ENCODE results near the gene AVP.
"Not testable (repeated sequence)": the region's sequence is repeated elsewhere in the genome, so short reads cannot be mapped to it uniquely, and the experiment has no call there.

The AVP gene

GRCh38 chr20:3082955-3083952, 1.3 kb downstream of the AVP start:
- FAIRE-seq = no peak

- no peak for FAIRE-seq
Measured at GRCh38 chr20:3082306-3082951, 2.1 kb downstream of the AVP start.

GRCh38 chr20:3081641-3082040, 2.9 kb downstream of the AVP start:
- no peak for FAIRE-seq

GRCh38 chr20:3080939-3081388, 3.6 kb downstream of the AVP start:
- no peak for FAIRE-seq

- no peak for FAIRE-seq
Measured at GRCh38 chr20:3077618-3078134, 6.8 kb downstream of the AVP start.

GRCh38 chr20:3075315-3075714, 9.2 kb downstream of the AVP start:
- not testable (repeated sequence) for FAIRE-seq

- FAIRE-seq = no peak
Measured at GRCh38 chr20:3074812-3075211, 9.7 kb downstream of the AVP start.

- FAIRE-seq = not testable (repeated sequence)
Measured at GRCh38 chr20:3073251-3073643, 11.3 kb downstream of the AVP start.

GRCh38 chr20:3072530-3073250, 11.8 kb downstream of the AVP start:
- FAIRE-seq = no peak

GRCh38 chr20:3071610-3072529, 12.7 kb downstream of the AVP start, which contains the start of gene OXT:
OXT (plus strand) TSS chr20:3071620; CDS start chr20:3071656, 36 bp downstream.
- no peak for FAIRE-seq

- FAIRE-seq = no peak
Measured at GRCh38 chr20:3071266-3071609, 13.3 kb downstream of the AVP start.

GRCh38 chr20:3070725-3071124, 13.8 kb downstream of the AVP start:
- no peak for FAIRE-seq

GRCh38 chr20:3068986-3069900, 15.3 kb downstream of the AVP start:
- FAIRE-seq = no peak

- no peak for FAIRE-seq
Measured at GRCh38 chr20:3068075-3068474, 16.4 kb downstream of the AVP start.

GRCh38 chr20:3067139-3068014, 17.1 kb downstream of the AVP start:
- FAIRE-seq = no peak

- FAIRE-seq = not testable (repeated sequence)
Measured at GRCh38 chr20:3064119-3064518, 20.4 kb downstream of the AVP start.

GRCh38 chr20:3059489-3059888, 25.0 kb downstream of the AVP start:
- FAIRE-seq = no peak

GRCh38 chr20:3051385-3052019, 33.0 kb downstream of the AVP start:
- FAIRE-seq = no peak
